ENCODE results near the gene PMVK. TPM values are rescaled to one million over a fixed set of nuclear protein-coding genes. Genes with fewer than 3 reads are reported as not detected.

PMVK gene
- total RNA-seq, 1 experiment from 2014 or later = 26.8 TPM

DNA sequence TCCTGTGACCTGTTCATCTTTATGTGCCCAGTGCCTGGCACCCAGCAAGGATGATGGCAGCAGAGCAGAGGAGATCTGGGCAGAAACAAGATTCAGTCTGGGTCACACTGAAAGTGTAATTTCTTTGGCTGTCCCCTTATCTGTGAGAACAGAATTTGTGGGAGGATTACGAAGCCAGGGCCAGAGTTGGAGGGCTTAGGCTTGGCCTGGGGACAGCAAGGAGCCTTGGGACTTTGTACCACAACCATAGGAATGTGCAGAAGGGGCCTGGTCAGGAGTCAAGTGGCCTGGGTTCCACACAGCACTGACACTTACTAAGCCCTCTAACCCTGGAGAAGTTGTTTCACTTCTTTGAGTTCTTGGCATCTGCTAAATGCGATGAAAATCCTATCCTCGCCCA is 12.8 kb downstream of the PMVK start (continued):
- TF ChIP-seq ARID4B (CRISPR knock-in tag; IDR thresholded peaks at IDR 0.05; ENCODE audit: borderline replicate concordance) = no peak
- no peak for TF ChIP-seq SMAD3 (CRISPR knock-in tag; IDR thresholded peaks at IDR 0.05; ENCODE audit: borderline replicate concordance)
- no peak for TF ChIP-seq ZNF281 (CRISPR knock-in tag; IDR thresholded peaks at IDR 0.05)
- TF ChIP-seq ZBTB43 (CRISPR knock-in tag; IDR thresholded peaks at IDR 0.05) = no peak
- no peak for TF ChIP-seq ZNF138 (CRISPR knock-in tag; conservative IDR thresholded peaks at IDR 0.05)
- no peak for TF ChIP-seq NR1H2 (CRISPR knock-in tag; IDR thresholded peaks at IDR 0.05)
- TF ChIP-seq, protein P1, sequence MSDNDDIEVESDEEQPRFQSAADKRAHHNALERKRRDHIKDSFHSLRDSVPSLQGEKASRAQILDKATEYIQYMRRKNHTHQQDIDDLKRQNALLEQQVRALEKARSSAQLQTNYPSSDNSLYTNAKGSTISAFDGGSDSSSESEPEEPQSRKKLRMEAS (CRISPR knock-in tag; IDR thresholded peaks at IDR 0.05) = no peak
- TF ChIP-seq FOXP1 (CRISPR knock-in tag; IDR thresholded peaks at IDR 0.05; ENCODE audit: borderline replicate concordance) = no peak
- no peak for TF ChIP-seq TCF7 (CRISPR knock-in tag; IDR thresholded peaks at IDR 0.05; ENCODE audit: low read depth)
- no peak for TF ChIP-seq PRDM15 (CRISPR knock-in tag; IDR thresholded peaks at IDR 0.05)

- ATAC-seq = no peak
- Mint-ChIP-seq H3K36me3 (peaks cover 7% of the 10 kb centered on the region), H3K9me3 (peaks cover 27% of the 10 kb centered on the region), H3K27me3 (ENCODE audit: low read depth) (no peaks in the 10 kb centered on the region; the same call in 1 of the 2 replicates), H3K27ac (no peak overlapping the region), H3K4me1 (0 out of 2 replicates have a peak, but pooled peaks cover 3% of the 10 kb centered on the region), H3K4me3 (no peak overlapping the region)
- DNase-seq (ENCODE audit: low spot score) = no peak
- CTCF ChIA-PET = interaction anchor here (0.7 to 1.8 kb wide), 11 partner anchors 9 to 172 kb away, joined by 3 to 10 read pairs (median 4); partner anchors contain the start of genes ADAM15, PBXIP1 and PMVK
- POLR2A ChIA-PET = no interaction called here
- no peak for TF ChIP-seq CREB1 (CRISPR knock-in tag; IDR thresholded peaks at IDR 0.05)
- TF ChIP-seq MYBL2 (CRISPR knock-in tag; IDR thresholded peaks at IDR 0.05) = no peak
- no peak for TF ChIP-seq TEAD4 (CRISPR knock-in tag; IDR thresholded peaks at IDR 0.05)
- no peak for TF ChIP-seq FOXP4 (CRISPR knock-in tag; IDR thresholded peaks at IDR 0.05)
- TF ChIP-seq, protein P2, sequence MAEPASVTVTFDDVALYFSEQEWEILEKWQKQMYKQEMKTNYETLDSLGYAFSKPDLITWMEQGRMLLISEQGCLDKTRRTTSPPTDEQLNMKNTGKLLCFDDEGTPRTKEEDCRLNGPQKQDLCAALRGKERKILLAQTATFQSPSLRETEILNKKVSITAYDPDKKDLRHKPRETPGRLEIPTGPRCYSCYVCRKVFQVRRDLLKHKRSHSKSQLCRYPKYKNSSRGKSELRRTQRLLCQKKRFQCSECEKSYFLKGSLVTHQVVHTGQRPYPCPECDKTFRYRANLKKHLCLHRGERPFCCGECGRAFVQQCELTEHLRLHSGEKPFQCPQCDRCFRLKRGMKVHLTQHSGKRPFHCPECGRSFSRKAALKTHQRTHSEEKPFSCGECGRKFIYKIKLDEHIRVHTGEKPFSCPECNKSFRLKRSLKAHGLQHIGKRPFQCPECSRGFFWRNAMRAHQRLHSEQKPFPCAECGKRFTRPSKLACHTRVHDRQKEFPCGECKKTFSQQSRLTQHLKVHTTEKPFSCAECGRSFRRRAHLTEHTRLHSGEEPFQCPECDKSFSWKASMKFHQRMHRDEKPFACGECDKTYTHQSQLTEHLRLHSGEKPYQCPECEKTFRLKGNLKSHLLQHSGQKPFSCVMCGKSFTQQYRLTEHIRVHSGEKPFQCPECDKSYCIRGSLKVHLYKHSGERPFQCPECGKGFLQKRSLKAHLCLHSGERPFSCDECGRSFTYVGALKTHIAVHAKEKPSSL (CRISPR knock-in tag; conservative IDR thresholded peaks at IDR 0.05) = no peak
- TF ChIP-seq MLX (CRISPR knock-in tag; IDR thresholded peaks at IDR 0.05) = no peak
- no peak for TF ChIP-seq ZNF416 (CRISPR knock-in tag; IDR thresholded peaks at IDR 0.05)
- TF ChIP-seq FOXJ3 (CRISPR knock-in tag; IDR thresholded peaks at IDR 0.05; ENCODE audit: borderline replicate concordance) = no peak
- TF ChIP-seq ETV6 (CRISPR knock-in tag; IDR thresholded peaks at IDR 0.05) = no peak
These were observed 23.2 kb downstream of the PMVK start for GRCh38 chr1:154913273-154913672.
